ENCODE data around the gene SLC16A2. TPM values are rescaled to one million over a fixed set of nuclear protein-coding genes. Genes with fewer than 3 reads are reported as not detected.

The SLC16A2 gene
- total RNA-seq (2022; extraction: Qiagen RNA extraction; ENCODE audit: low read depth) = 22.6 to 27.9 TPM (median 22.9 TPM) in 5 replicates

DNA sequence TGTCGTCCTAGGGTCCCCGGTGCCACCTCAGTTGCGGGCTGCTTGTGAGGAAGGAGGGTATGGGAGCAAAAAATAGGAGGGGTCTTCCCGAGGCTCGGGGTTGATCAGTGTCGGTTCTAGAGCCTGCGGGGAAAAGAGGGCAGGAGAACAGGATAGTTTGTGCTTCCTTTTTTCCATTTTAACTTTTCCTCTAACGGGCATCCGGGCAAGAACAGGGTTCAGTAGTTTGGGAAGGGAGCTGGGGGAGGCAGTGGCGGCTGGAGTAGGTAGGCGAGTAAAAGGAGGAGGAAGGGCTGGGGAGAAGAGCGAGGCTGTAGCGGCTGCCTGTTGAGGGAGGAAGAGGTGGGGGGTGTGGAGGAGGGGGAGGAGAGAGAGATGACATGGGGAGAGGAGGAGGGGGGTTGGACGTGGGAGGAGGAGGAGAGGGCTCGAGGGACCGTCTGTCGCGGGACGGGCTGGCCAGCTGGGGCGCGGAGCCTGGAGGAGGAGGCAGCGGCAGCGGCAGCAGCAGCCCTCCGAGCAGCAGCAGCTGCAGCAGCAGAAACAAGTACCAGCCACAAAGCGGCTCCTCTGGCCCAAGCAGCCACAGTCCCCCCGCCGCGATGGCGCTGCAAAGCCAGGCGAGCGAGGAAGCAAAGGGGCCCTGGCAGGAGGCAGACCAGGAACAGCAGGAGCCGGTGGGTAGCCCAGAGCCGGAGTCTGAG is at the start of gene SLC16A2:
Gene SLC16A2 (plus strand): TSS at position 458 of the 704 bp plus-strand sequence. CDS start 145 bp downstream, at position 603.

Other genes starting within 250 kb of the SLC16A2 start
- not detected in 5 replicates for gene ZCCHC13, start 117.3 kb upstream of the SLC16A2 start, total RNA-seq (2022; extraction: Qiagen RNA extraction; ENCODE audit: low read depth)
- 10.4 to 19.7 TPM (median 16.7 TPM) in 5 replicates for gene RLIM, start 193.1 kb downstream of the SLC16A2 start, total RNA-seq (2022; extraction: Qiagen RNA extraction; ENCODE audit: low read depth)

Data from A549 treated with ZK216348 at 1 μM for 4 hours (cell line).